Keratinocyte (primary cell): ENCODE results near the gene AOAH. TPM values are rescaled to one million over a fixed set of nuclear protein-coding genes. Genes with fewer than 3 reads are reported as not detected.

Experiments used
- DNase-seq: peaks from one replicate; pipeline ENCODE4 v3.0.0-alpha.2; 2011; ENCODE audit warnings: low read depth, missing footprints, low spot score
- FAIRE-seq: peaks from 2 replicates; lab custom pipeline; 2011; peaks lifted over from hg19 to GRCh38; lab: Jason Lieb, UNC
- H2AFZ ChIP-seq: 2 replicates; pipeline ENCODE4 v1.6.0; 2012; ENCODE audit warnings: low read length, control low read depth, inconsistent platforms; ENCODE audit not compliant: control insufficient read depth
- H3K27ac ChIP-seq: 2 replicates; pipeline ENCODE4 v1.5.1; 2011; ENCODE audit warnings: low read length; ENCODE audit not compliant: control insufficient read depth, insufficient read depth
- H3K27me3 ChIP-seq: 3 replicates; pipeline ENCODE4 v1.6.0; 2011; ENCODE audit warnings: low read length; ENCODE audit not compliant: control insufficient read depth, insufficient read depth; ENCODE audit errors: extremely low read depth
- H3K36me3 ChIP-seq, 2 experiments: 2 replicates in 1 of 2; 3 replicates in 1 of 2; pipeline ENCODE4 v1.5.1; 2011; ENCODE audit warnings: low read length in 2 of 2, mild to moderate bottlenecking in 1 of 2; ENCODE audit not compliant: control insufficient read depth in 2 of 2, insufficient read depth in 2 of 2; ENCODE audit errors: extremely low read depth in 1 of 2
- H3K4me1 ChIP-seq: 3 replicates; pipeline ENCODE4 v1.5.1; 2011; ENCODE audit warnings: low read length; ENCODE audit not compliant: control insufficient read depth, insufficient read depth; ENCODE audit errors: extremely low read depth
- H3K4me2 ChIP-seq: 3 replicates; pipeline ENCODE4 v1.6.0; 2011; ENCODE audit warnings: low read depth, low read length; ENCODE audit not compliant: control insufficient read depth, insufficient read depth; ENCODE audit errors: extremely low read depth
- H3K4me3 ChIP-seq, 3 experiments: fragments of 200-600 bp in 1 of 3; sonication (generic) in 1 of 3; 2 replicates in 2 of 3; 3 replicates in 1 of 3; pipeline ENCODE4 v1.5.1; 2011 to 2016; ENCODE audit warnings: low read length in 3 of 3, mild to moderate bottlenecking in 3 of 3, control low read depth in 2 of 3, inconsistent platforms in 1 of 3, low read depth in 1 of 3, mixed read lengths in 1 of 3, mixed run types in 1 of 3, moderate library complexity in 1 of 3; ENCODE audit not compliant: control insufficient read depth in 2 of 3, insufficient read depth in 2 of 3; ENCODE audit errors: extremely low read depth in 1 of 3
- H3K79me2 ChIP-seq: 2 replicates; pipeline ENCODE4 v1.6.0; 2012; ENCODE audit warnings: low read length; ENCODE audit not compliant: control insufficient read depth, insufficient read depth
- H3K9ac ChIP-seq: 3 replicates; pipeline ENCODE4 v1.6.0; 2011; ENCODE audit warnings: low read length; ENCODE audit not compliant: control insufficient read depth, insufficient read depth; ENCODE audit errors: extremely low read depth
- H3K9me1 ChIP-seq: 3 replicates; pipeline ENCODE4 v1.6.0; 2011; ENCODE audit warnings: low read length; ENCODE audit not compliant: control insufficient read depth, insufficient read depth; ENCODE audit errors: extremely low read depth
- H3K9me3 ChIP-seq: 2 replicates; pipeline ENCODE4 v1.5.1; 2012; ENCODE audit warnings: low read depth, low read length; ENCODE audit not compliant: control insufficient read depth
- H4K20me1 ChIP-seq: 3 replicates; pipeline ENCODE4 v1.6.0; 2011; ENCODE audit warnings: low read length; ENCODE audit not compliant: control insufficient read depth, insufficient read depth; ENCODE audit errors: extremely low read depth
- CTCF ChIP-seq, 3 experiments: IDR thresholded peaks in 1 of 3; conservative IDR thresholded peaks in 1 of 3; optimal IDR thresholded peaks in 1 of 3; 2 replicates in 2 of 3; 3 replicates in 1 of 3; pipeline versions ENCODE3 to v1.5.1; 2011; ENCODE audit warnings: low read length in 3 of 3, mild to moderate bottlenecking in 3 of 3, moderate library complexity in 2 of 3, control low read depth in 1 of 3, inconsistent platforms in 1 of 3; ENCODE audit not compliant: insufficient read depth in 2 of 3; ENCODE audit errors: extremely low read depth in 1 of 3
- EZH2 ChIP-seq: IDR thresholded peaks from one replicate; pipeline ENCODE4 v1.6.1; 2012; ENCODE audit warnings: inconsistent platforms, mild to moderate bottlenecking, low read length, moderate library complexity
- dilution Hi-C: fragments of 300-500 bp; cut with MboI; formaldehyde crosslinking; loops from one replicate; pipeline ENCODE4 v1.7.0; 2020; ENCODE audit warnings: low sequenced_read_pairs; ENCODE audit not compliant: extremely low pct_ligation_motif_present
- polyA plus RNA-seq, 5 experiments: library from polyadenylated mRNA; depleted of rRNA in 3 of 5; stranded (reverse) in 3 of 5; stranded (forward) in 1 of 5; unstranded in 1 of 5; fragments of >200 nt; gene quantifications; 1 replicate in 1 of 5; 2 replicates in 3 of 5; 3 replicates in 1 of 5; pipeline versions ENCODE4 v1.2.1 to v1.2.3, GENCODE V29; 2011 to 2012; ENCODE audit warnings: missing spikeins in 2 of 5, low read depth in 1 of 5, low replicate concordance in 1 of 5

AOAH gene
- polyA plus RNA-seq, 1 donor (not counting 4 experiments of a cell fraction or from before 2014, with no cell fraction given): 0.43 TPM

- Histone ChIP-seq H3K27ac (no peak overlapping the region), H4K20me1 (no peaks in the 10 kb centered on the region), H2AFZ (no peak overlapping the region), H3K36me3 (no peaks in the 10 kb centered on the region), H3K4me3 (no peak overlapping the region), H3K9me1 (no peaks in the 10 kb centered on the region), H3K4me2 (no peak overlapping the region), H3K9me3 (no peaks in the 10 kb centered on the region), H3K9ac (no peak overlapping the region), H3K27me3 (no peaks in the 10 kb centered on the region), H3K4me1 (peaks cover 16% of the 10 kb centered on the region), H3K79me2 (no peaks in the 10 kb centered on the region)
- dilution Hi-C loops: no loop called here
- no peak for DNase-seq
- no peak for FAIRE-seq
- no peak for TF ChIP-seq CTCF (optimal IDR thresholded peaks at IDR 0.05 in 1 of 3, IDR thresholded peaks at IDR 0.05 in 1 of 3, conservative IDR thresholded peaks at IDR 0.05 in 1 of 3; ENCODE audit: extremely low read depth in 1 of 3, insufficient read depth in 2 of 3, low read length in 3 of 3)
- TF ChIP-seq EZH2: no peak
Measured at GRCh38 chr7:36530456-36530855, 193.8 kb downstream of the AOAH start.

GRCh38 chr7:36527549-36527913 lies 196.8 kb downstream of the AOAH start:
- Histone ChIP-seq H3K36me3 (no peaks in the 10 kb centered on the region), H3K9me3 (no peaks in the 10 kb centered on the region), H4K20me1 (no peaks in the 10 kb centered on the region), H2AFZ (no peak overlapping the region), H3K4me3 (no peak overlapping the region), H3K9me1 (no peaks in the 10 kb centered on the region), H3K4me1 (peaks cover 20% of the 10 kb centered on the region), H3K27ac (no peak overlapping the region), H3K79me2 (no peaks in the 10 kb centered on the region), H3K4me2 (no peak overlapping the region), H3K27me3 (no peaks in the 10 kb centered on the region), H3K9ac (no peak overlapping the region)
- dilution Hi-C loops: no loop called here
- DNase-seq: no peak
- no peak for FAIRE-seq
- no peak for TF ChIP-seq EZH2
- TF ChIP-seq CTCF (optimal IDR thresholded peaks at IDR 0.05 in 1 of 3, IDR thresholded peaks at IDR 0.05 in 1 of 3, conservative IDR thresholded peaks at IDR 0.05 in 1 of 3; ENCODE audit: extremely low read depth in 1 of 3, insufficient read depth in 2 of 3, low read length in 3 of 3): no peak
